Dermis blood vessel endothelial cell (primary cell): ENCODE measurements around the gene BTNL8. TPM values are rescaled to one million over a fixed set of nuclear protein-coding genes. Genes with fewer than 3 reads are reported as not detected.

ENCODE experiments used
- DNase-seq: peaks from one replicate; pipeline ENCODE4 v3.0.0; 2010
- total RNA-seq: library from RNA; depleted of rRNA; stranded (reverse); fragments of >200 nt; gene quantifications from 2 replicates; pipeline ENCODE4 v1.2.3, GENCODE V29; 2014

BTNL8 gene
- total RNA-seq = 0.17 and 0.19 TPM in 2 replicates

DNA sequence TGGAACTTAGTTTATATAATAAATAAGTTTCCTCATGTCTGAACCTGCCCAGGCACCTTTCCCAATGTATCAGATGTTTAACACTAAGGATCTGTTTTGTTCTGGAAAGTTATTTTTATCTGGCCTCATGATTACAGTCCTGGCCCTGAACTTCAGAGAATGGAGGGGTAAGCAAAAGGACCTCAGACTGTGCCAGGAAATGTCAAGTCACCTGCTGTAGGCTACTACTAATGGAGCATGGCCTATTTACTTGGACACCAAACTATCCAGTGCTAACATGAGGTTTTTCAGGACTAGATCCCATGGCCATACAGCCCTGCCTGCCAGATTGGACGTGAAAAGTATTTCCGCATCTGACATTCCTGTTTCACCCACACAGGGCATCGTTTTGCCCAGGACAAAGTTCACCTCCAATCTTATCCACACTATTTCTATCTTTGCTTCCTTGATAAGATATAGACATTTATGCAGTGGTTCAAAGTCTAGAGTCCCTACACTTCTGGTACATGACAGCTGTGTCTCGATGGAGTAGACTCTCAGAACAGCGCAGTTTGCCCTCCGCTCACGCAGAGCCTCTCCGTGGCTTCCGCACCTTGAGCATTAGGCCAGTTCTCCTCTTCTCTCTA lies at the start of gene BTNL8:
Gene BTNL8 (plus strand): TSS at position 539 of the 626 bp plus-strand sequence. CDS start 152 bp downstream, outside the sequence.
- no peak for DNase-seq

DNA sequence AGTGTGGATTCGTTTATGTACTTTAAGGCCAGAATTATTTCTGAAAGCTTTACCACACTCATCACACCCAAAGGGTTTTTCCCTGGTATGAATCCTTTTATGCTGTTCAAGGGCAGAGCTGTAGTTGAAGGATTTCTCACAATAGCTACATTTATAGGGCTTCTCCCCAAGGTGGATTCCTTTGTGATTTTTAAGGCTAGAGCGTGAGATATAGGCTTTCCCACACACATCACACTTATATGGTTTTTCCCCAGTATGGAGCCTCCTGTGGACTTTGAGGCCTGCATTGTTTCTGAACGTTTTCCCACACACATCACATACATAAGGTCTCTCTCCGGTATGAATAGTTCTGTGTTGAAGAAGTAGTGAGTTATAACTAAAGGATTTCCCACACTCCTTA lies 49.1 kb upstream of the BTNL8 start:
- no peak for DNase-seq

DNA sequence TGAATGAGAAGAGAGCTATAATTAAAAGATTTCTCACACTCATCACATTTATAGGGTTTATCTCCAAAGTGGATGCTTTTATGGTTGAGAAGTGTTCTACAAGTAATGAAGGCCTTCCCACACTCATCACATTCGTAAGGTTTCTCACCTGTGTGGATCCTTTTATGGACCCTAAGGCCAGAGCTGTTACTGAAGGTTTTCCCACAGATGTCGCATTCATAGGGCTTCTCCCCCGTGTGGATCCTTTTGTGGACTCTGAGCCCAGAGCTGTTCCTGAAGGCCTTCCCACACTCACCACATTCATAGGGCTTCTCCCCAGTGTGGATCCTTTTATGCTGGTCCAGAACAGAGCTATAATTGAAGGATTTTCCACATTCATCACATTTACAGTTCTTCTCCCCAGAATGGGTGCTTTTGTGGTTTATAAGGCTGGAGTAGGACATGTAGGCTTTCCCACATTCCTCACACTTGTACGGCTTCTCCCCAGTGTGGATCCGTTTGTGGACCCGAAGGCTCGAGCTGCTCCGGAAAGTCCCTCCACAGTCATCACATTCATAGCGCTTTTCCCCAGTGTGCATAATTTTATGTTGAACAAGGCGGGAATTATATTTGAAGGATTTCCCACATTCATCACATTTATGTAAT lies 48.4 kb upstream of the BTNL8 start:
- no peak for DNase-seq

GRCh38 chr5:180852495-180852894 lies 46.5 kb upstream of the BTNL8 start:
- DNase-seq = peak; percentile 61

- peak; percentile 32 for DNase-seq
Observed at GRCh38 chr5:180853121-180853847, 45.7 kb upstream of the BTNL8 start.

GRCh38 chr5:180853848-180854176 lies 45.1 kb upstream of the BTNL8 start:
- no peak for DNase-seq

- DNase-seq = no peak
Observed at GRCh38 chr5:180858586-180858985, 40.4 kb upstream of the BTNL8 start.

GRCh38 chr5:180860273-180860886 lies 38.6 kb upstream of the BTNL8 start:
- peak; percentile 54 for DNase-seq

- DNase-seq = peak; percentile 95
Observed at GRCh38 chr5:180860887-180861822, 37.8 kb upstream of the BTNL8 start, which contains the start of gene ZFP62. Gene ZFP62 (minus strand): TSS chr5:180861276. CDS start chr5:180861219, 57 bp downstream.

DNA sequence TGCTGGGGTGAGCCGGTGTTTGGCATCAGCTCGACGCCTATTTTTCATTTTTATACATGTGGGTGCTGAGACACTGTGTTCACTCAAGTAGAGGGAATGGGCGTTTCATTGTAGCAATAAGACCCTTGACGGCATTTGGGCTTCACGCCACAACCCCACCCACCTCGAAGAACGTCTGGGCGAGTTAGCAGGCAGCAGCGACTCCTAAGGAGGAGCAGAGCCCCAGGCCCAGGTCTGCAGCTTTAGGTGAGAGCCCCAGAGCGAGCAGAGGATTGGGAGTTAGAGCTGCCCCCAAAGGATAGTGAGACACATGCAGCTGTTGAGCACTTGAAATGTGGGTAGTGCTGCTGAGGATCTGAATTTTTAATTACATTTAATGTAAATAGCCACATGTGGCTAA lies 36.3 kb upstream of the BTNL8 start:
- no peak for DNase-seq

GRCh38 chr5:180865981-180866695 lies 32.8 kb upstream of the BTNL8 start:
- peak; percentile 9 for DNase-seq

DNA sequence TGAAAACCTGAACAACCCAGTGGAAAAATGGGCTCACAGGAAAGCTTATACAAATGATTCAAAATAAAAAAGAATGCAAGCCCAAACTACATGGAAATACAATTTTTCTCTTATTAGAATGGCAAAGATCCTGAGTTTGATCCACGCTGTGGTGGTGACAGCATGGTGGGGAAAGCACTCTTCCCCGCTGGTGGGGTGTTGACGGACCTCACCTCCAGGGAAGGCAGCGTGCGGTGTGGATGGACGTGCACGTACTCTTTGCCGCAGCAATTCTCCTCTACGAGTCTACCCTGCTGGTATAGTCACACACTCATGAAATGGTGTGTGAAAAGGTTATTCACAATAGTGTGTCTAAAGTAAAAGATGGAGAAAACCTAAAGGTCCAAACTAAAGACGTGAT lies 32.0 kb upstream of the BTNL8 start:
- no peak for DNase-seq

DNA sequence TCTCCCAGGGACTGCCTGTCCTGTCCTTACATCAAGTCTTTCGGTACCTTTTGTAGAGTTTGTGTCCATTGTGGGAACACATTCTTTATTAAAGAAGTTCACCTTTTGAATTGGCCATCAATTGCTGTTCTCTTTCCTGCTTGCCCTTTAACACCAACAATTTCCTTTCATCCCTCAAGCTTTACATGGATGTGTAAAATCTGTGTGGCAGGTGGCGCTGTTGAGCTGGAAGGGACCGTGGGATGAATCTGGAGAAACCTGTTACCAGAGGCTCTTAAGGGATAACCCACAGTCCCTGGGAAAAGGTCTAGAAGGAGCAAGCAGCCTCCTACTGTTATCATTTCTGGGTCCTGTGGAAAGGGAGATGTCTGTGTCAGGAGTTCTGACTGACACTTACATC lies 30.0 kb upstream of the BTNL8 start:
- peak; percentile 89 for DNase-seq

- DNase-seq = no peak
Observed at GRCh38 chr5:180869587-180869986, 29.4 kb upstream of the BTNL8 start.

- no peak for DNase-seq
Observed at GRCh38 chr5:180870276-180871068, 28.5 kb upstream of the BTNL8 start.

DNA sequence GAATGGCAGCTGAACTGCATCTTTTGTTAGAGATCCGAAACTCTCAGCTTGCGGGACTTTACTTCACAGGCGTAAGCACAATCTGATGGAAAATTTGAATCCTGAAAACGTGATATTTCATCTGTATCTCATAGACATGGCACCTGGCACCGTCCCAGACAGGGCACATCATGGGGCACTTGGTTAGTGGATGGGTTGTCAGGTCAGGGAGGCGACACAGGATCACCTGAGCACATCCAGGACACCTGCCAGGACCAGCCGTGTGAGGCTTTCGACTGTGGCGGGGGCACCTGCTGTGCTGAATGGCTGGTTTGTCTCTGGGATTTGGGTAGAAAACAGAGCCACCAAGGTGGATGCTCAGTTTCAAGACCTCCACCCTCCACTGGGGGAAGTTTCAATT lies 26.5 kb upstream of the BTNL8 start:
- no peak for DNase-seq

DNA sequence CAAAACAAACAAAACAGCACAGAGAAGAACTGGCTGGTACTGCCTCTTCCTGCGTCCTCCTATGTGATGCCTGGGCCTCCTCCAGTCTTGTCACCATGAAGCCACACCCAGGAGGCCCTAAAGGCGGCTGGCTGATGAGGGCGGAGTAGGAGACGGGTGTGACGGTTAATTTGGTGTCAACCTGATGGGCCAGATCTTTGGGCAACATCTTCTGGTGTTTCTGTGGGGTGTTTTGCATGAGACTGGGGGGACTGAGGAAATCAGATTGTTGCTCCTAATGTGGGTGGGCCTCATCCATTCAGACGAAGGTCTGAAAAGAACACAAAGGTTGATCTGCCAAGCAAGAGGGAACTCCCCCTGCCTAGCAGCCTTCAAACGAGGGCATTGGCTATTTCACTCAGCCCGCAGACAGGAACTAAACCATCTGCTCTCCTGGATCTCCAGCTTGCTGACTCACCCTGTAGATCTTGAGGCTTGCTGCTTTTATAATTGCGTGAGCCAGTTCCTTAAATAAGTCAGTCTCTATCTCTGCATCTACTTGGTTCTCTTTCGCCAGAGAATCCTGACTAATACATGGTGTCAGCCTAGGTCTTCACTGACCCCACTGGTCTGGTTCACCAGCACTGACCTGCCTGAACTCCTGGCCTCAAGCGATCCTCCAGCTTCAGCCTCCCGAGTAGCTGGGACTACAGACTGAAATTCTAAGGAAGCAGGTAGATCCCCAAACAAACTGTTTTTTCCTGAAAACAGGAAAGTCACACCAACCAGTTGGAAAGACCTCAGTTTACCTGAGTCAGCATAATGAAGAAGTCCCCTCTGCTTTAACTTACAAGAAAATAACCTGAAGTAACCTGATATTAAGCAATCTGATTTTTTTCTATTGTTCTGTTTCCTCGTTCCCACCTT lies 25.1 kb upstream of the BTNL8 start:
- no peak for DNase-seq

GRCh38 chr5:180874804-180875582 lies 24.0 kb upstream of the BTNL8 start:
- DNase-seq = no peak
